Neutrophil (primary cell): Measurements from ENCODE around the gene TENM3.

Experiments
- H3K27ac ChIP-seq: fragments of 200-600 bp; sonication (generic); 2 replicates; pipeline ENCODE4 v1.5.1; 2016; ENCODE audit warnings: mild to moderate bottlenecking, moderate library complexity
- H3K27me3 ChIP-seq: fragments of 200-600 bp; sonication (generic); 2 replicates; pipeline ENCODE4 v1.6.0; 2016; ENCODE audit warnings: mild to moderate bottlenecking
- H3K36me3 ChIP-seq: fragments of 200-600 bp; sonication (generic); 2 replicates; pipeline ENCODE4 v1.5.1; 2017
- H3K4me1 ChIP-seq, 2 experiments: fragments of 200-600 bp in 1 of 2; sonication (generic) in 1 of 2; 1 replicate in 1 of 2; 2 replicates in 1 of 2; pipeline versions ENCODE4 v1.5.1 to v1.6.1; 2013 to 2016; ENCODE audit warnings: low read depth in 1 of 2, low read length in 1 of 2, mild to moderate bottlenecking in 1 of 2, moderate library complexity in 1 of 2; ENCODE audit not compliant: control insufficient read depth in 1 of 2, insufficient read depth in 1 of 2
- H3K4me3 ChIP-seq, 2 experiments: fragments of 200-600 bp in 1 of 2; sonication (generic) in 1 of 2; 1 replicate in 1 of 2; 2 replicates in 1 of 2; pipeline ENCODE4 v1.5.1; 2013 to 2016; ENCODE audit warnings: low read depth in 1 of 2, low read length in 1 of 2, mild to moderate bottlenecking in 1 of 2, moderate library complexity in 1 of 2
- H3K9me3 ChIP-seq: fragments of 200-600 bp; sonication (generic); 2 replicates; pipeline ENCODE4 v1.5.1; 2016
- TF ChIP-seq, protein P1 (sequence below): fragments of 200-600 bp; sonication (generic); IDR thresholded peaks from 2 replicates; pipeline ENCODE4 v1.5.1; 2016; ENCODE audit warnings: antibody characterized with exemption

TENM3 gene

DNA sequence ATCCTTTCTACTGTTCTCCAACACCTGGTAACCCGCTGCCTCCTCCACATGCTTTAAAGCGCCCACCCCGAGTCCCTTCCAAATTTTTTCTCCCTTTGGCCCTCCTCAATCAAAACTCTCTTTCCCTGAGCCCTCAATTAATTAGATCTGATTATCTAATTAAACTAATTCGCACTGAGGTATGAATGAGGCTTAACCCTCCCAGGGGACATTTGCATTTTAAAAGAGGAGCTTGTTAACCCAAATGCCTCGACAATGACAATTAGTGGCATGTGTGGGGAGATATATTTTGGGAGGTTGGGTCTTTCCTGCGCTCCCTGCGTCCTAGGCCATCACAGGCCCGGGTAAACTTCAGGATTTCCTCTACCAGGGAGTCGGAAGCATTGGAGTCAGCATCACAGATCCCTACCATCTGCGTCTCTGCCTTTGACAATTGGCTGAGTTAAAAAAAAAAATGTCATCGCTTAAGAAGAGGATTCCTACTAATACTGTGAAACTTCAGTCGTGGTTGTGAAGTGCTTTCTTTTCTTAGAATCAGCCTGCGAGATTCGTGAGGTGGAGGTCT lies 50.6 kb downstream of the TENM3 start:
- Histone ChIP-seq H3K4me3 (no peak overlapping the region), H3K36me3 (no peaks in the 10 kb centered on the region), H3K27ac (no peak overlapping the region), H3K9me3 (no peaks in the 10 kb centered on the region), H3K27me3 (no peaks in the 10 kb centered on the region), H3K4me1 (no peaks in the 10 kb centered on the region)
- TF ChIP-seq, protein P1, sequence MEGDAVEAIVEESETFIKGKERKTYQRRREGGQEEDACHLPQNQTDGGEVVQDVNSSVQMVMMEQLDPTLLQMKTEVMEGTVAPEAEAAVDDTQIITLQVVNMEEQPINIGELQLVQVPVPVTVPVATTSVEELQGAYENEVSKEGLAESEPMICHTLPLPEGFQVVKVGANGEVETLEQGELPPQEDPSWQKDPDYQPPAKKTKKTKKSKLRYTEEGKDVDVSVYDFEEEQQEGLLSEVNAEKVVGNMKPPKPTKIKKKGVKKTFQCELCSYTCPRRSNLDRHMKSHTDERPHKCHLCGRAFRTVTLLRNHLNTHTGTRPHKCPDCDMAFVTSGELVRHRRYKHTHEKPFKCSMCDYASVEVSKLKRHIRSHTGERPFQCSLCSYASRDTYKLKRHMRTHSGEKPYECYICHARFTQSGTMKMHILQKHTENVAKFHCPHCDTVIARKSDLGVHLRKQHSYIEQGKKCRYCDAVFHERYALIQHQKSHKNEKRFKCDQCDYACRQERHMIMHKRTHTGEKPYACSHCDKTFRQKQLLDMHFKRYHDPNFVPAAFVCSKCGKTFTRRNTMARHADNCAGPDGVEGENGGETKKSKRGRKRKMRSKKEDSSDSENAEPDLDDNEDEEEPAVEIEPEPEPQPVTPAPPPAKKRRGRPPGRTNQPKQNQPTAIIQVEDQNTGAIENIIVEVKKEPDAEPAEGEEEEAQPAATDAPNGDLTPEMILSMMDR = no peak

DNA sequence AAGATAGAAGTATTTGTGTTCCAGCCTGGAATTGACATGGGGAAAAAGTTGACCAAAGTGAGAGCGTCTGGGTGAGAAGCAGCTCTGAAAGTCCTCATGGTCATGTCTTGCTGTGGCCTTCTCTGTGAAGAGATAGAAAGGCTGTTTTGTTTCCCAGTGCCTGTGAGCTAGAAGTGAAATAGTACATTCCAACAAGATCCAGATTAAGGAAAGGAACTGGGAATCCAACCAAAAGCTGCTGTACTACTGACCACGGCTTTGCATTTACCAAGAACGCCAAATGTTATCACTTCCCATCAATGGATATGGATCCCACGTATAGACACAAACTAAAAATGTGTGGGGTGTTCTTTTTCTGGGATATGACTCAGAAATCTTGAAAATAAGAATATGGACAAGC lies 51.2 kb downstream of the TENM3 start:
- H3K36me3 ChIP-seq = no peaks in the 10 kb centered on the region
- H3K4me3 ChIP-seq = no peak overlapping the region
- no peak overlapping the region for H3K27ac ChIP-seq
- H3K9me3 ChIP-seq = no peaks in the 10 kb centered on the region
- TF ChIP-seq, protein P1 = no peak
- H3K27me3 ChIP-seq = no peaks in the 10 kb centered on the region
- no peaks in the 10 kb centered on the region for H3K4me1 ChIP-seq

DNA sequence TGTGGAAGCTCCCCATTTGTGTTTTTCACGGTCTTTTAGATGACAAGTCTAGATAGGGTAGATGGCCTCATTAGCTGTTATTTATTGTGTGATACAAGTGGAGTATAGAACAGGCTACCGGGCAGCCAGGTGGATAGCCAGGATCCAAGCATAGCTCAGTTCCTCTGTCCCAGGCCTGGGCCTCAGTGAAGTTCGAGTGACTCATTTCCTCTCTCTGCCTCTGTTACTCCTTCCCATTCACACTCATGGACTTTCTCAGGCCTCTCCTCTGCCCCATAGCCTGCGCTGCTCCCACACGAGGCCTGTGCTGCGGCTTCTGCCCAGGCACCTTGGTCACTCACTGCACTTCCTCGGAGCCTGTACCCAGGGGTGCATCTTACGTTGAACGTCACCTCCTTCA lies 54.5 kb downstream of the TENM3 start:
- TF ChIP-seq, protein P1 = no peak
- no peak overlapping the region for H3K27ac ChIP-seq
- H3K4me1 ChIP-seq = no peaks in the 10 kb centered on the region
- H3K9me3 ChIP-seq = no peaks in the 10 kb centered on the region
- H3K27me3 ChIP-seq = no peaks in the 10 kb centered on the region
- no peaks in the 10 kb centered on the region for H3K36me3 ChIP-seq
- no peak overlapping the region for H3K4me3 ChIP-seq

DNA sequence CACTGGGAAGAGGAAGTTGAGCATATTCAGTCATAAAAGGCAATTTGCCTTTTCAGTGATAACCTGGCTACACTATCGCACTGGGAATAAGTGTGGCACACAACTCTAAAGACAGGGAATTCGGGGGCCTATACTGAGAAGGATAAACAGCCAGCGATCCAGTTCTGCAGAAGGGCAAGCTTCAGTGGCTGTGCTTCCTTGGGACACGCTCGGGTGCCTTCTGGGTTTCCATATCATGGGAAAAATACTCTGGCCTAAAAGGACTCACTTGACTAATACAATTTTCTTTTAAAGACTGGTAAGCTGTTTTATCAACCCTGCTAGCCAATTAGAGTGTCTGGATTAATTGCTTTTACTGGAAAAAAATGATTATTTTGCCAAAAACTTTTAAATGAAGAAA lies 58.5 kb downstream of the TENM3 start:
- no peaks in the 10 kb centered on the region for H3K9me3 ChIP-seq
- TF ChIP-seq, protein P1 = no peak
- H3K27me3 ChIP-seq = no peaks in the 10 kb centered on the region

DNA sequence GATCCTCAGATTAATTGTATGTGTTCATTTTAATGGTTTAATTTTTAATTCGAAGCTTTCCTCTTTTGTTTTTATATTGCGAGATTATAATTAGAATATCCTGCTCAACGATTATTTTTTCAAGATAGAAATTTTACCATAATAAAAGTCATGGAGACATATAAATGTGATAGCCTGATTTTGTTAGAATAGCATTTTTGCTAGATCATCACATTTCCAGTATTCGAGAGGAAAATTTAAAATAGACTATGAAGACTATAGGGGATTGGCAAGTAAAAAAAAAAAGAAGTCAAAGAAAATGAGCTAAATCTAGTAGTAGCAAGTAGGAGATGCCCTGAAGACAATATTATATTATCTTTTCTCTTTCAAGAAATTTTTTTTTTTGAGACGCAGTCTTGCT lies 60.6 kb downstream of the TENM3 start:
- Histone ChIP-seq H3K4me3 (no peak overlapping the region), H3K36me3 (no peaks in the 10 kb centered on the region), H3K4me1 (no peaks in the 10 kb centered on the region), H3K9me3 (no peaks in the 10 kb centered on the region), H3K27ac (no peak overlapping the region), H3K27me3 (no peaks in the 10 kb centered on the region)
- TF ChIP-seq, protein P1 = no peak

More for the DNA sequence above, 58.5 kb downstream of the TENM3 start:
- no peak overlapping the region for H3K27ac ChIP-seq
- H3K4me1 ChIP-seq = no peaks in the 10 kb centered on the region
- no peaks in the 10 kb centered on the region for H3K36me3 ChIP-seq
- H3K4me3 ChIP-seq = no peak overlapping the region
